ENCODE data around the gene NSD2. TPM values are rescaled to one million over a fixed set of nuclear protein-coding genes. Genes with fewer than 3 reads are reported as not detected.
A peak's percentile ranks its signal among the peaks of the same experiment; 100 is the strongest.

Gene NSD2
- total and polyA plus RNA-seq, 9 of the 15 experiments (the other 6 are each of a cell fraction or from before 2014, with no cell fraction given), result 6.4 to 126 (median 58.8) TPM

GRCh38 chr4:1910643-1911042, 39.5 kb downstream of the NSD2 start:
- ChIA-PET CTCF (ENCODE audit: low intra/inter-chr PET ratio) (interaction anchor here (0.7 to 1.4 kb wide), 5 partner anchors 54 to 168 kb away, joined by 3 to 6 read pairs (median 4); partner anchors contain the start of gene LETM1), POLR2A (interaction anchor here (0.7 kb wide), 1 partner anchor 98 kb away, joined by 3 read pairs; no protein-coding TSS in a partner anchor)
- peaks cover 78% of the 10 kb centered on the region for H3K36me3 ChIP-seq (ENCODE audit: control insufficient read depth, insufficient read depth, low read length)
- H2AFZ ChIP-seq (ENCODE audit: low read depth, low read length), result no peak overlapping the region
- in situ Hi-C loops (cut with MboI), result no loop called here
- no peaks in the 10 kb centered on the region for H3K27me3 ChIP-seq (ENCODE audit: control insufficient read depth in 2 of 2, insufficient read depth in 2 of 2, low read length in 2 of 2)
- peaks cover 16% of the 10 kb centered on the region for H4K20me1 ChIP-seq (replicated peaks; ENCODE audit: control insufficient read depth, insufficient read depth, low read length)
- H3K4me3 ChIP-seq, result no peak overlapping the region
- no TSS peak for BruUV-seq (replicated peaks)
- H3K4me2 ChIP-seq (ENCODE audit: insufficient read depth, low read length), result no peak overlapping the region
- ATAC-seq, result peak; percentile 88
- no peaks in the 10 kb centered on the region for H3K9me1 ChIP-seq (ENCODE audit: control insufficient read depth, insufficient read depth, low read length)
- H3K79me2 ChIP-seq (ENCODE audit: control insufficient read depth, insufficient read depth, low read length), result peaks cover 89% of the 10 kb centered on the region
- DNase-seq (ENCODE audit: extremely low read depth in 1 of 4, low spot score in 3 of 4), result peak; percentile 34 to 72 (median 48)
- peaks cover 5 to 15% of the 10 kb centered on the region in 2 experiments; a peak in 3 of 5 replicates for H3K4me1 ChIP-seq (replicated peaks in 1 of 2; ENCODE audit: control insufficient read depth in 2 of 2, insufficient read depth in 2 of 2, low read length in 2 of 2)
- no peak overlapping the region for H3K9ac ChIP-seq (ENCODE audit: insufficient read depth in 1 of 2, low read depth in 2 of 2, low read length in 2 of 2)
- WGBS (ENCODE audit: insufficient coverage, low coverage, missing lambda C conversion rate), result 33% methylated on average over 3 of the region's 3 CpGs
- FAIRE-seq, result peak; percentile 84
- intact Hi-C loops (cut with micrococcal nuclease), result loop anchor here (5.0 to 10.0 kb wide), 2 partner anchors 98 to 274 kb away; no protein-coding TSS in a partner anchor
- H3K9me3 ChIP-seq (replicated peaks; ENCODE audit: control insufficient read depth, insufficient read depth, low read depth, low read length), result no peaks in the 10 kb centered on the region
- no peak overlapping the region for H3K27ac ChIP-seq (ENCODE audit: extremely low read depth, low read depth, low read length)
- TF ChIP-seq MLLT1 (IDR thresholded peaks at IDR 0.05), result 0 out of 4 replicates have a peak, but pooled peaks of 1 of the 2 experiments have one; percentile 38
- TF ChIP-seq ARID2 (IDR thresholded peaks at IDR 0.05), result 0 out of 2 replicates have a peak, but pooled peaks have one; percentile 26
- no peak for TF ChIP-seq KLF6 (CRISPR knock-in tag; IDR thresholded peaks at IDR 0.05; ENCODE audit: borderline replicate concordance)
- TF ChIP-seq LCOR (CRISPR knock-in tag; IDR thresholded peaks at IDR 0.05), result 0 out of 2 replicates have a peak, but pooled peaks have one; percentile 40
- TF ChIP-seq HNRNPUL1 (IDR thresholded peaks at IDR 0.05; ENCODE audit: low read length), result no peak
- no peak for TF ChIP-seq ZNF717 (CRISPR knock-in tag; IDR thresholded peaks at IDR 0.05)
- TF ChIP-seq SMC3 (conservative IDR thresholded peaks at IDR 0.05; ENCODE audit: insufficient read depth, low read depth, low read length), result peak; percentile 52; the same call in 1 of the 2 replicates
- peak; percentile 42 to 72; a peak in 3 of 4 replicates for TF ChIP-seq RAD21 (CRISPR knock-in tag; conservative IDR thresholded peaks at IDR 0.05 in 1 of 2, IDR thresholded peaks at IDR 0.05 in 1 of 2)
- TF ChIP-seq CTCF (IDR thresholded peaks at IDR 0.05 in 2 of 3, conservative IDR thresholded peaks at IDR 0.05 in 1 of 3; ENCODE audit: insufficient read depth in 2 of 3, low read depth in 1 of 3, low read length in 3 of 3), result peak; percentile 62 to 75 (median 70)
- 0 out of 2 replicates have a peak, but pooled peaks have one; percentile 35 for TF ChIP-seq NBN (IDR thresholded peaks at IDR 0.05; ENCODE audit: low read depth)
- TF ChIP-seq TRIM28 (IDR thresholded peaks at IDR 0.05), result no peak
- TF ChIP-seq BRD9 (IDR thresholded peaks at IDR 0.05; ENCODE audit: low read depth, partially characterized antibody), result peak; percentile 51
- TF ChIP-seq ZFP36 (IDR thresholded peaks at IDR 0.05; ENCODE audit: low read depth, low read length, partially characterized antibody), result no peak
- TF ChIP-seq RBM17 (IDR thresholded peaks at IDR 0.05; ENCODE audit: borderline replicate concordance, low read depth, low read length), result no peak
- TF ChIP-seq DEAF1 (CRISPR knock-in tag; IDR thresholded peaks at IDR 0.05), result 0 out of 2 replicates have a peak, but pooled peaks have one; percentile 7
- TF ChIP-seq MTA1 (IDR thresholded peaks at IDR 0.05; ENCODE audit: borderline replicate concordance), result no peak

All from K562 (cell line).